Measurements from ENCODE around the gene SLFN13.

- TF ChIP-seq CTCF (IDR thresholded peaks at IDR 0.05 in 8 of 11, conservative IDR thresholded peaks at IDR 0.05 in 3 of 11) (no peak), POLR2A (IDR thresholded peaks at IDR 0.05) (no peak), POLR2AphosphoS5 (IDR thresholded peaks at IDR 0.05) (no peak)
Measured at GRCh38 chr17:35423761-35424160, 24.8 kb downstream of the SLFN13 start.

All from spleen (tissue), 7 donors.